ENCODE data around the gene DAO. TPM values are rescaled to one million over a fixed set of nuclear protein-coding genes. Genes with fewer than 3 reads are reported as not detected.

The DAO gene
- total RNA-seq, 1 experiment from 2014 or later: not detected

DNA sequence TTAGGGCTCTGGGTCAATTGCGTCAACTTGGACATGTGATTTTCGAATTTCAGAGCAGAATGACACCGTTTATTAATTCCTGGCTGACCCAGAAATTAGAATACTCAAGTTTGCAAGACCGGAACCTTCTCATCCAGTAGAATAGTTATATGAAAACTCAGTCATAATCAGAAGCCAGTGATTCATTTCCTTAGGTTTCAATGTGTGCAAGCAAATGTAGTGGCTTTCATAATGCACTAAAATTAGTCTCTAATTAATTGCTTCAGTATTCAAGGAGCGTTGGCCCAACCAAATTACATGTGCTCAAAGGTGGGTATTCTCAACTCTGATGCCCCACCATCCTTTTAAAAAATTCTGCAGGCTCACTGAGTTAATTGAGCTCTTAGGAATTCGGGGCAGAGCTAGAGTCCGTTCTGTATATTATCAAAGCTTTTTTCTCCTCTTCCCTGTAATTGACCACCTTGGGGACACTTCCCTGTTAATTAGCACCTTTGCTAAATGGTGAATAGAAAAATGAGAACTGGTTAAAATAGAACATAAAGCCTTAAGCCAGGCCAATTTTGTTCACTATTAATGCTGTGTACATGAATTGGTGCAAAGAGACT, 55.4 kb downstream of the DAO start:
- H3K27me3 Mint-ChIP-seq (ENCODE audit: low read depth): peaks cover 4% of the 10 kb centered on the region

More for the DNA sequence above, 55.4 kb downstream of the DAO start:
- TF ChIP-seq, protein P1, sequence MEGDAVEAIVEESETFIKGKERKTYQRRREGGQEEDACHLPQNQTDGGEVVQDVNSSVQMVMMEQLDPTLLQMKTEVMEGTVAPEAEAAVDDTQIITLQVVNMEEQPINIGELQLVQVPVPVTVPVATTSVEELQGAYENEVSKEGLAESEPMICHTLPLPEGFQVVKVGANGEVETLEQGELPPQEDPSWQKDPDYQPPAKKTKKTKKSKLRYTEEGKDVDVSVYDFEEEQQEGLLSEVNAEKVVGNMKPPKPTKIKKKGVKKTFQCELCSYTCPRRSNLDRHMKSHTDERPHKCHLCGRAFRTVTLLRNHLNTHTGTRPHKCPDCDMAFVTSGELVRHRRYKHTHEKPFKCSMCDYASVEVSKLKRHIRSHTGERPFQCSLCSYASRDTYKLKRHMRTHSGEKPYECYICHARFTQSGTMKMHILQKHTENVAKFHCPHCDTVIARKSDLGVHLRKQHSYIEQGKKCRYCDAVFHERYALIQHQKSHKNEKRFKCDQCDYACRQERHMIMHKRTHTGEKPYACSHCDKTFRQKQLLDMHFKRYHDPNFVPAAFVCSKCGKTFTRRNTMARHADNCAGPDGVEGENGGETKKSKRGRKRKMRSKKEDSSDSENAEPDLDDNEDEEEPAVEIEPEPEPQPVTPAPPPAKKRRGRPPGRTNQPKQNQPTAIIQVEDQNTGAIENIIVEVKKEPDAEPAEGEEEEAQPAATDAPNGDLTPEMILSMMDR (conservative IDR thresholded peaks at IDR 0.05): no peak
- no peaks in the 10 kb centered on the region for H3K9me3 Mint-ChIP-seq
- no peak overlapping the region for H2AFZ ChIP-seq (ENCODE audit: low read length)
- no peak overlapping the region for H2BK12ac ChIP-seq (ENCODE audit: insufficient read length, low read depth, low read length)
- no peak for DNase-seq
- no peaks in the 10 kb centered on the region for H3K36me3 Mint-ChIP-seq (ENCODE audit: insufficient read depth in 1 of 3, low read depth in 3 of 3)
- no peak overlapping the region for H3K56ac ChIP-seq (ENCODE audit: insufficient read length, low read depth, low read length)
- H3K27me3 ChIP-seq (ENCODE audit: insufficient read depth, low read length): no peaks in the 10 kb centered on the region
- H3K4ac ChIP-seq (ENCODE audit: low read depth, low read length): no peak overlapping the region
- no CpG with 5 or more reads among the region's 7 CpGs for WGBS (ENCODE audit: extremely low coverage, insufficient read length, low lambda C conversion rate)
- no peak overlapping the region for H4K8ac ChIP-seq (replicated peaks; ENCODE audit: insufficient read length, low read depth, low read length)
- H2BK5ac ChIP-seq (ENCODE audit: insufficient read length, low read length): no peak overlapping the region
- no peaks in the 10 kb centered on the region; the same call in 1 of the 2 replicates for H3K4me1 ChIP-seq (ENCODE audit: insufficient read depth, low read length)
- H4K20me1 ChIP-seq (ENCODE audit: control insufficient read depth, insufficient read depth, insufficient read length): no peaks in the 10 kb centered on the region
- H2BK15ac ChIP-seq (ENCODE audit: low read depth, low read length): no peak overlapping the region
- H3K18ac ChIP-seq (ENCODE audit: insufficient read length, low read depth, low read length): no peak overlapping the region
- no peaks in the 10 kb centered on the region for H3K23me2 ChIP-seq (ENCODE audit: insufficient read length, low read depth, low read length, poor library complexity, severe bottlenecking)
- H2BK20ac ChIP-seq (ENCODE audit: low read depth, low read length, poor library complexity, severe bottlenecking): no peak overlapping the region
- no peak overlapping the region for H2BK120ac ChIP-seq (ENCODE audit: low read depth, low read length, poor library complexity, severe bottlenecking)
- peaks cover 8% of the 10 kb centered on the region in 2 experiments for H3K4me1 Mint-ChIP-seq
- no peak overlapping the region for H4K91ac ChIP-seq (ENCODE audit: insufficient read length, low read depth, low read length)
- no peak overlapping the region for H3K14ac ChIP-seq (ENCODE audit: insufficient read depth, low read length)
- no peak overlapping the region for H4K5ac ChIP-seq (ENCODE audit: insufficient read length, low read depth, low read length)
- H3K9ac ChIP-seq (ENCODE audit: extremely low read depth, insufficient read length, low read length): no peak overlapping the region
- H3K27ac ChIP-seq (ENCODE audit: insufficient read length, low read depth, low read length): no peak overlapping the region
- H2AK5ac ChIP-seq (ENCODE audit: insufficient read length, low read length): no peak overlapping the region
- H3K79me2 ChIP-seq (ENCODE audit: insufficient read depth, low read length): no peaks in the 10 kb centered on the region
- H3T11ph ChIP-seq (ENCODE audit: low read length): no peak overlapping the region
- no peak overlapping the region for H3K23ac ChIP-seq (ENCODE audit: insufficient read length, low read depth, low read length)
- no peak overlapping the region for H3K4me3 Mint-ChIP-seq
- no peak overlapping the region for H3K27ac Mint-ChIP-seq
- H3K9me3 ChIP-seq (ENCODE audit: control insufficient read depth, low read depth, low read length): no peaks in the 10 kb centered on the region
- H3K4me2 ChIP-seq (ENCODE audit: insufficient read depth, insufficient read length, low read length): no peak overlapping the region
- H3K79me1 ChIP-seq (ENCODE audit: insufficient read depth, low read depth, low read length, poor library complexity, severe bottlenecking): no peaks in the 10 kb centered on the region

Data from H9 (cell line).